MM.1S (cell line): ENCODE data around the gene DIPK1B.

Experiments used
- DNase-seq: peaks from one replicate; pipeline ENCODE4 v3.0.0-alpha.2; 2015
- H2AFZ ChIP-seq: fragments of 300-600 bp; sonication (generic); 2 replicates; pipeline ENCODE4 v1.6.0; 2016; ENCODE audit warnings: antibody characterized with exemption, low read length
- H3F3A ChIP-seq: fragments of 300-600 bp; sonication (generic); 2 replicates; pipeline ENCODE4 v1.6.1; 2016; ENCODE audit warnings: mild to moderate bottlenecking, antibody characterized with exemption, low read length, moderate library complexity, mixed read lengths; ENCODE audit not compliant: insufficient read depth
- H3K27ac ChIP-seq: fragments of 300-600 bp; sonication (generic); 2 replicates; pipeline ENCODE4 v1.5.1; 2016; ENCODE audit warnings: mild to moderate bottlenecking, low read length
- H3K27me3 ChIP-seq: fragments of 300-600 bp; sonication (generic); replicated peaks from 2 replicates; pipeline ENCODE4 v1.6.0; 2016; ENCODE audit warnings: low read length; ENCODE audit not compliant: insufficient read depth
- H3K36me3 ChIP-seq: fragments of 300-600 bp; sonication (generic); replicated peaks from 2 replicates; pipeline ENCODE4 v1.6.1; 2016; ENCODE audit warnings: mild to moderate bottlenecking, low read length, mixed read lengths; ENCODE audit not compliant: insufficient read depth
- H3K4me1 ChIP-seq: fragments of 300-600 bp; sonication (generic); 2 replicates; pipeline ENCODE4 v1.6.1; 2016; ENCODE audit warnings: low read length, mixed read lengths
- H3K4me2 ChIP-seq: fragments of 300-600 bp; sonication (generic); 2 replicates; pipeline ENCODE4 v1.6.0; 2016; ENCODE audit warnings: low read depth, low read length
- H3K4me3 ChIP-seq: fragments of 300-600 bp; sonication (generic); 2 replicates; pipeline ENCODE4 v1.5.1; 2016; ENCODE audit warnings: low read length, mixed read lengths
- H3K79me2 ChIP-seq: fragments of 300-600 bp; sonication (generic); 2 replicates; pipeline ENCODE4 v1.6.1; 2016; ENCODE audit warnings: mixed run types, low read length, mixed read lengths
- H3K9ac ChIP-seq: fragments of 300-600 bp; sonication (generic); 2 replicates; pipeline ENCODE4 v1.6.1; 2016; ENCODE audit warnings: low read length, mixed read lengths
- H3K9me2 ChIP-seq: fragments of 300-600 bp; sonication (generic); replicated peaks from 2 replicates; pipeline ENCODE4 v1.6.1; 2016; ENCODE audit warnings: mild to moderate bottlenecking, low read length, mixed read lengths; ENCODE audit not compliant: insufficient read depth
- H3K9me3 ChIP-seq: fragments of 300-600 bp; sonication (generic); replicated peaks from 2 replicates; pipeline ENCODE4 v1.6.1; 2016; ENCODE audit warnings: mild to moderate bottlenecking, low read length, mixed read lengths; ENCODE audit not compliant: insufficient read depth
- H4K20me1 ChIP-seq: fragments of 300-600 bp; sonication (generic); 2 replicates; pipeline ENCODE4 v1.6.1; 2016; ENCODE audit warnings: mild to moderate bottlenecking, low read length, moderate library complexity, mixed read lengths; ENCODE audit not compliant: insufficient read depth
- EZH2 ChIP-seq: fragments of 300-600 bp; sonication (generic); optimal IDR thresholded peaks from 2 replicates; pipeline ENCODE3; 2017; ENCODE audit warnings: low read depth, mild to moderate bottlenecking, antibody characterized with exemption, low read length, mixed read lengths
- EZH2phosphoT487 ChIP-seq: fragments of 300-600 bp; sonication (generic); IDR thresholded peaks from 2 replicates; pipeline ENCODE4 v1.6.1; 2018; ENCODE audit warnings: antibody characterized with exemption, low read length
- TF ChIP-seq, protein P1 (sequence below): fragments of 300-600 bp; sonication (generic); IDR thresholded peaks from 2 replicates; pipeline ENCODE4 v1.5.1; 2016; ENCODE audit warnings: antibody characterized with exemption, low read length, mixed read lengths

The DIPK1B gene

DNA sequence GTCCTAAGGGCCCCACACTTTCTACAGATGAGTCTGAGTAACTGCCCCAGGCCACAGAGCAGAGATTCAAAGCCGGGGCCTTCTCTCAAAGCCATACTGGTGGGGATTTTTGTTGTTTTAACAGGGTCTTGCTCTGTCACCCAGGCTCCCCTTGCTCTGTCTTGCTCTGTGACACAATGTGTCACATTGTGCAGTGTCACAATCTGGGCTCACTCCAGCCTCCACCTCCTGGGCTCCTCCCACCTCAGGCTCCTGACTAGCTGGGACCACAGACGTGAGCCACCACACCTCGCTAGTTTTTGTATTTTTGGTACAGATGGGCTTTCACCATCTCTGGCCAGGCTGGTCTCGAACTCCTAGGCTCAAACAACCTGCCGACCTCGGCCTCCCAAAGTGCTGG lies 33.7 kb upstream of the DIPK1B start:
- Histone ChIP-seq H3K79me2 (no peaks in the 10 kb centered on the region), H3K4me1 (no peaks in the 10 kb centered on the region), H3K36me3 (no peaks in the 10 kb centered on the region), H3K9me2 (no peaks in the 10 kb centered on the region), H3K9ac (no peak overlapping the region), H3K4me2 (no peak overlapping the region), H3K4me3 (no peak overlapping the region), H2AFZ (no peak overlapping the region), H3K27me3 (peaks cover 95% of the 10 kb centered on the region), H3F3A (no peaks in the 10 kb centered on the region), H4K20me1 (no peaks in the 10 kb centered on the region), H3K27ac (no peak overlapping the region), H3K9me3 (no peaks in the 10 kb centered on the region)
- no peak for TF ChIP-seq EZH2
- no peak for TF ChIP-seq EZH2phosphoT487
- TF ChIP-seq, protein P1, sequence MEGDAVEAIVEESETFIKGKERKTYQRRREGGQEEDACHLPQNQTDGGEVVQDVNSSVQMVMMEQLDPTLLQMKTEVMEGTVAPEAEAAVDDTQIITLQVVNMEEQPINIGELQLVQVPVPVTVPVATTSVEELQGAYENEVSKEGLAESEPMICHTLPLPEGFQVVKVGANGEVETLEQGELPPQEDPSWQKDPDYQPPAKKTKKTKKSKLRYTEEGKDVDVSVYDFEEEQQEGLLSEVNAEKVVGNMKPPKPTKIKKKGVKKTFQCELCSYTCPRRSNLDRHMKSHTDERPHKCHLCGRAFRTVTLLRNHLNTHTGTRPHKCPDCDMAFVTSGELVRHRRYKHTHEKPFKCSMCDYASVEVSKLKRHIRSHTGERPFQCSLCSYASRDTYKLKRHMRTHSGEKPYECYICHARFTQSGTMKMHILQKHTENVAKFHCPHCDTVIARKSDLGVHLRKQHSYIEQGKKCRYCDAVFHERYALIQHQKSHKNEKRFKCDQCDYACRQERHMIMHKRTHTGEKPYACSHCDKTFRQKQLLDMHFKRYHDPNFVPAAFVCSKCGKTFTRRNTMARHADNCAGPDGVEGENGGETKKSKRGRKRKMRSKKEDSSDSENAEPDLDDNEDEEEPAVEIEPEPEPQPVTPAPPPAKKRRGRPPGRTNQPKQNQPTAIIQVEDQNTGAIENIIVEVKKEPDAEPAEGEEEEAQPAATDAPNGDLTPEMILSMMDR: no peak
- no peak for DNase-seq

DNA sequence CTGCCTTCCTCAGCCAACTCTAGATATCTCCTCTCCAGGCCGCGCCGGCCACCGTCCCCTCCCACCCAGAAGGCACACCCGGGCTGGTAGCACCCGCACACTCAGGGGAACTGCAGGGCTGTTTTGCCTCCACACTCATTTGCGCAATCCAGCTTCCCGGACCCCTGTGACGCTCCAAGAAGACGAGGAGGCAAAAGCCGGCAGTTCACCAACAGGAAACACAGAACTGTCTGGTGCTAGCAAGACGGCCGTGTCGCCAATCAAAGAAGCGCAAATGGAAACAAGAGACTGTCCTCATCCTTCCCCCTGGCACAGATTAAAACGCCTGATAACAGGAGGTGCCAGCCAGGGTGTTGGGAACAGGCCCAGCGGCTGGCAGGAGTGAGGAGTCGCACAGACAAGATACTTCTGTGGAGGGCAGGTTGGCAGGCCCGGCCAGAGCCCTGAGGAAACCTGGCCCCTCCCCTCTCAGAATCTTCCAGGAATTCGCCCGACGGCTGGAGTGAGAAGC lies 32.9 kb upstream of the DIPK1B start:
- Histone ChIP-seq H3K4me2 (no peak overlapping the region), H3F3A (no peaks in the 10 kb centered on the region), H3K79me2 (no peaks in the 10 kb centered on the region), H4K20me1 (no peaks in the 10 kb centered on the region), H3K4me3 (no peak overlapping the region), H3K9ac (no peak overlapping the region), H3K9me2 (no peaks in the 10 kb centered on the region), H3K36me3 (no peaks in the 10 kb centered on the region), H2AFZ (no peak overlapping the region), H3K27me3 (peaks cover 95% of the 10 kb centered on the region), H3K27ac (no peak overlapping the region), H3K9me3 (no peaks in the 10 kb centered on the region), H3K4me1 (no peaks in the 10 kb centered on the region)
- DNase-seq: no peak
- TF ChIP-seq EZH2phosphoT487 (no peak), EZH2 (no peak)
- TF ChIP-seq, protein P1: no peak

DNA sequence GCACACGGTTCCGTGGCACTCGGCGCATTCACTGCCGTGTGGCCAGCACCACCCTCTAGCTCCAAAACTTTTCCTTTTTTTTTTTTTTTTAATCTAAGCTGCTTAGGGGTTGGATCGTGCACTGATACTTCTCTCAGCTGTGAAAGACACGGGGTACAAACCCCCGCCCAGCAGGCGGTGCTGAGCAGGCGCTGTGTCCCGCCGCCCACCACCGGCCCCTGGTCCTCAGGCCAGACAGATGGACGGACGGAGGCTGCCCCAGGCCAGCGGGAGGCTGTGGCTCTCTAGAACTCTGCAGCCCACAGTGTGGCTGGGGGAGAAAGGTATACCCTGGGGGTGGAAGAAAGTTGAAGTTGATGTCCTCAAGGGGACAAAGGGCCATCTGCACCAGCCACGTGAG lies 31.3 kb upstream of the DIPK1B start:
- DNase-seq: no peak
- Histone ChIP-seq H3K27me3 (peaks cover 98% of the 10 kb centered on the region), H4K20me1 (no peaks in the 10 kb centered on the region), H2AFZ (no peak overlapping the region), H3F3A (no peaks in the 10 kb centered on the region), H3K4me1 (no peaks in the 10 kb centered on the region), H3K36me3 (no peaks in the 10 kb centered on the region), H3K4me3 (no peak overlapping the region), H3K9me3 (no peaks in the 10 kb centered on the region), H3K4me2 (no peak overlapping the region), H3K79me2 (no peaks in the 10 kb centered on the region), H3K9ac (no peak overlapping the region), H3K9me2 (no peaks in the 10 kb centered on the region), H3K27ac (no peak overlapping the region)
- TF ChIP-seq, protein P1: no peak
- TF ChIP-seq EZH2 (no peak), EZH2phosphoT487 (no peak)
